Stimulated activated naive CD4-positive, alpha-beta T cell treated with Interleukin-2 at 50 U/mL for 16 hours (primary cell): ENCODE measurements around the gene ZNF398.
"Not testable (repeated sequence)": the region's sequence is repeated elsewhere in the genome, so short reads cannot be mapped to it uniquely, and the experiment has no call there.

Source experiments
- DNase-seq: peaks from one replicate; lab custom pipeline; 2025; lab: John Stamatoyannopoulos, UW

ZNF398 gene

GRCh38 chr7:149147072-149147751 is at the start of gene ZNF398:
ZNF398 (plus strand) TSS chr7:149147453; CDS start chr7:149147743, 290 bp downstream.
- DNase-seq = peak; percentile 71

- DNase-seq = no peak
Measured at GRCh38 chr7:149099058-149099457, 48.2 kb upstream of the ZNF398 start.

DNA sequence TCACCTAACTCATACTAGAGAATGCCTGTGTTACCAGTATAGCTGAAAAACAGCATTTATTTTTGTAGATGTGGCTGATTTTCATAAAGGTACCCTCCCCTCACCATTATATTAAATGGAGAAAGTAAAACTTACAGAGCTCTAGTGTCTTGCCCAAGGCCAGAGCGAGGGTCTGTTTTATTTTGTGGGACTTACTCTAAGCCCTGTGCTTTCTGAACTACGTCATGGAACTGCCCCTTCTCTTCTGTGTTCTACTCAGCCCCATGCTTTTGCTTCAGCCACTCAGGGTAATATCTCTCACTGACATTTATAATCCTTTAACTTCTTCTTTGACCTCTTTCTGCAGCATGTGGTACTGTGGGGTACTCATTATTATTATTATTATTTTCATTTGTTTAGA is 46.4 kb upstream of the ZNF398 start:
- DNase-seq = no peak

DNA sequence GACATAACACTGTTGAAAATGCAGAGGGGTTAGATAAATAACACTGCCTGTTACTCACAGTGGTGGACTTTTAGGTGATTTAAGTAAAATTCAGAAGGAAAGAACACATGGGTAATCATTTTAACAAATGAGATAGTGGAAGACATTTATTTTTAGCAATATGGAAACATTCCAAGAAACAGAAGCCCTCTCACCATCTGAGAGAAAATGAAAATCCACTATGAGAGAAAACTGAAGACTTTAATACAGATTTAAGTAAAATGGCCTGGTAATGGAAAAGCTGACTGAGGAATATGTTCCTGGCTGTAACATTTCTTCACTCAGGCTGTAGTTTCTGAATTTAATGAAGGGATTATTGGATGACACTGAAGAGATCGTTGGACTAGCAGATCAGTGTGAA is 44.6 kb upstream of the ZNF398 start:
- DNase-seq = no peak

DNA sequence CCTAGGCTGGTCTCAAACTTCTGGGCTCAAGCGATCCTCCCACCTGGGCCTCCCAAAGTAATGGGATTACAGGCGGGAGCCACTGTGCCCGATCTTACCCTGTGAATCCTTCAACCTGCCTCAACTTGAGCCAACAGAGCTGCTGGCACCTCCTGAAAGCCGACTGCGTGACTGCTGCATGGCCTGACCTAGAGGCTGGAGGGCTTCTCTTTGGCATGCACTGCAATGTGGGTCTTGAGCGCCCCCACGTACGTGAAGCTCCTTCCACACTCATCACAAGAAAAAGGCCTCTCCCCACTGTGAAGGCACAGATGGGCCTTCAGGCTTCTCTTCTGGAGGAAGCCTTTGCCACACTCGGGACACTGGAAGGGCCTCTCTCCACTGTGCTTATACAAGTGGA is 43.8 kb upstream of the ZNF398 start:
- no peak for DNase-seq

DNA sequence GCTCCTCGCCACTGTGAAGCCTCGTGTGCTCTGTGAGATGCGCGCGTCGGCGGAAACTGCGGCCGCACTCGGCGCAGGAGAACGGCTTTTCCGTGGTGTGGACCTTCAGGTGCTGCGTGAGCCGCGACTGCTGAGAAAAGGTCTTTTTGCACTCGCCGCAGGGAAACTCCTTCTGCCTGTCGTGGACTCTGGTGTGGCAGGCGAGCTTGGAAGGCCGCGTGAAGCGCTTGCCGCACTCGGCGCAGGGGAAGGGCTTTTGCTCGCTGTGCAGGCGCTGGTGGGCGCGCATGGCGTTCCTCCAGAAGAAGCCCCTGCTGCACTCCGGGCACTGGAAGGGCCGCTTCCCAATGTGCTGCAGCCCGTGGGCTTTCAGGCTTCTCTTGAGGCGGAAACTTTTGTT is 43.0 kb upstream of the ZNF398 start:
- DNase-seq = no peak

- DNase-seq = no peak
Measured at GRCh38 chr7:149104749-149105148, 42.5 kb upstream of the ZNF398 start.

GRCh38 chr7:149109969-149110368 is 37.3 kb upstream of the ZNF398 start:
- no peak for DNase-seq

DNA sequence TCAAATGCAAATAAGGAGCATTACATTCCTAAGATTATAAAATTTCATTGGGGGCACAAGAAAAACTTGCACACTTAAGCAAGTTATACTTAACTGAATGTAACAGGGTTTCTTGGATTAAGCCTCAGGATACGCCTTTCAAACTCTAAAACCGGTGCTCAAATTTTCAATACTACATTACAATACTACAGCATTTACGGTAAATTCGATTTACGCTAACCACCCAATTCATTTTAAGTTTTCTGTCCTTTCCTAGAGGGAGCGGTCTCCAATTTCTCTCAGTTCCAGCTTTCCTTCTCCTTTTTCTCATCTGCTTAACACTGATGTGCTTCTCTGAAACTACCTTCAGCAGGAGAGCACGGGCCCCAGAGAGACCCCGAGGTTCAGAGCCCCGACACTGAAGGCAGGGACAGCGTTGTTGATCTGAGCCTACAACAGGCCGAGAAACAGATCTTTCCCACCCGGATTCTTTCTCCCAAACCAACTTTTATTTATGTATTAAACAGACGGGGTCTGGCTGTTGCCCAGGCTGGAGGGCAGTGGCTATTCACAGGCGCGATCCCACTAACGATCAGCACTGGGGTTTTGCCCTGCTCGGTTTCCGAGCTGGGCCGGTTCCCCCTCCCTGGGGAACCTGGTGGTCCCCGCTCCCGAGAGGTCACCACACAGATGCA is 21.9 kb upstream of the ZNF398 start:
- DNase-seq = no peak

- DNase-seq = peak; percentile 90
Measured at GRCh38 chr7:149125863-149126661, 21.2 kb upstream of the ZNF398 start, which contains the start of gene ZNF425. ZNF425 (minus strand) TSS chr7:149126324; CDS start chr7:149126213, 111 bp downstream.

DNA sequence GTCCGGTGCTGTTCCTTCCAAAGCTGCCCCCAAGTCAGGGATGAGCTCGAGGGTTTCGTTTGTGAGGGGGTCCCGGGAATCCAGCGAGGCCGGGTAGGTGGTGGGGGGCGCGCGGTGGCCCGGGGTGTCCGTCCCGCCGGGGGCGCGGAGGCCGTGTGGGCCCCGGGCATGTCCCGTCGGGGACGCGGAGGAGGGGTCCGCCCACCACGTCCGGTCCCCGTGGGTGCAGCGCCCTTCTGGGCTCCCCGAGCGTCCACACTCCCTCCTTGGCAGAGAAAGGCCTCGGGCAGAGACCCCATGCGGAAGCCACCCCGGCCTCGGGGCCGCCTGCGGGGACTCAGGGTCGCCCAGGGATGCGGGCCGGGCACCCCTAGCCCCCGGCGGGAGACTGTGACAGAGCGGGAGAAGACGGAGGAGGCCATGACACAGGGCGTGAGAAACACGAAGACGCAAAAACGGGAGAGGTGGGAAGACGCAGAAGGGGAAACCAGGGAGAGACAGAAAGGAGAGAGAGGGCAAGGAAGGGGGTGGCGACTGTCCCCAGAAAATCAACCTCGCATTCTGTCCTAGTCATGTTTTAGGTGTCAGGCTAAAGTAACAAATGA is 20.5 kb upstream of the ZNF398 start:
- peak; percentile 69 for DNase-seq

GRCh38 chr7:149130572-149131198 is 16.6 kb upstream of the ZNF398 start:
- no peak for DNase-seq

- DNase-seq = no peak
Measured at GRCh38 chr7:149133028-149133710, 14.1 kb upstream of the ZNF398 start.

DNA sequence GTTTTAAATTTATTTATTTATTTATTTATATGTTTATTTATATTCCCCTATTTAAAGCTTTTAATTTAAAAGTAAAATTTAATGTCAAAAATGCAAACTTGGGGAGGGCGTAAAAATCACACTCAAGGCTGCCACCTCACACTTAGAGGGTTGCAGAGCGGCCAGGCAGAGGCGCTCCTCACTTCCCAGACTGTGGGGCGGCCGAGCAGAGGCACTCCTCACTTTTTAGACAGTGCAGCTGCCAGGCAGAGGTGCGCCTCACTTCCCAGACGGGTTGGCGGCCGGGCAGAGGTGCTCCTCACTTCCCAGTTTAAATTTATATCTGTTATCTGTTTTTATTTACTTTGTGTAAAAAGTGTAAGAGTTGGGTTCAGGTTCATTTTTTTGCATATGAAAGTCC is 11.1 kb upstream of the ZNF398 start:
- no peak for DNase-seq

GRCh38 chr7:149140831-149141230 is 6.4 kb upstream of the ZNF398 start:
- DNase-seq = no peak

GRCh38 chr7:149141893-149142292 is 5.4 kb upstream of the ZNF398 start:
- no peak for DNase-seq

DNA sequence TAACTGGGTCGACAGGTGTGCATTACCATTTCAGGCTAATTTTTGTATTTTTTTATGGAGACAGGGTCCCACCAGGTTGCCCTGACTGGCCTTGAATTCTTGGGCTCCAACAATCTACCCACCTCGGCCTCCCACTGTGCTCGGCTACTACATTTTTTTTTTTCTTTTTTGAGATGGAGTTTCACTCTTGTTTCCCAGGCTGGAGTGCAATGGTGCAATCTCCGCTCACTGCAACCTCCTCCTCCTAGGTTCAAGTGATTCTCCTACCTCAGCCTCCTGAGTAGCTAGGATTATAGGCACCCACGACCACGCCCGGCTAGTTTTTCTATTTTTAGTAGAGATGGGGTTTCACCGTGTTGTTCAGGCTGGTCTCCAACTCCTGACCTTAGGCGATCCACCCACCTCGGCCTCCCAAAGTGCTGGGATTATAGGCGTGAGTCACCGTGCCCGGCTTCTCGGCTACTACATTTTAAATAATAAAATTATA is 2.8 kb upstream of the ZNF398 start:
- not testable (repeated sequence) for DNase-seq

DNA sequence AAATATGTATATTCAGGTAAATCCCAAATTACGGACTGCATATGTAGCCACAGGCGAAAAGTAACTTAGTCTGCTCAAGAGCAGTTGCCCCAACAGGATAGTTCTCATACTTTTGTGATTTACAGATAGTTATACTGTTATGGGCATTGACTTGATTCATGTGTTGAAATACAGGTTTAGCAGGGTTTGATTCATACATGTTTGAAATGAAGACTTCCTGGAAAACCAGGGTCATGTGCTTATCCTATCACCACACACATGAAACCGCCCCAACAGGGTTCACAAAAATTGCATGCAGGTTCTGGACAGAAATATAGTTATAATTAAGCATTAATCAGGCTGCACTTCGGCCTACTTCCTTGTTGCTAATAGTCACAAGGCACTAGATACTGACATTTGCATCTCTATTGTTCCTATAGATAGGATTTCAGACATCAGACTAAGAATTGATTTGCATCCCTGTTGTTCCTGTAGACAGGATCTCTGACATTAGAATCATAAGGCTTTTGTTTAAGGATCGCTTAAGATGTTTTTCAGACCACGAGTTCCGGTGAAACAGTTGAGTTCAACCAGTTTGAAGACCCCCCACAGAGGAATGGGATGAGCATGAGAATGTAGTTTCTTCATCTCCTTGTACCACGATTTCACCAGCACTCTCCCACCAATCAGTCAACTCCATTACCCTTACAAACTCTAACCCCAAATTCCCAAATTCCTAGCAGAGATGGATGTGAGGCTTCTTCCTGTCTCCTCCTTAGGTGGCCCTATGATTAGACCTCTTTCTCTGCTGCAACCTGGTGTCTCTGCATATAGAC is 2.0 kb upstream of the ZNF398 start:
- no peak for DNase-seq

DNA sequence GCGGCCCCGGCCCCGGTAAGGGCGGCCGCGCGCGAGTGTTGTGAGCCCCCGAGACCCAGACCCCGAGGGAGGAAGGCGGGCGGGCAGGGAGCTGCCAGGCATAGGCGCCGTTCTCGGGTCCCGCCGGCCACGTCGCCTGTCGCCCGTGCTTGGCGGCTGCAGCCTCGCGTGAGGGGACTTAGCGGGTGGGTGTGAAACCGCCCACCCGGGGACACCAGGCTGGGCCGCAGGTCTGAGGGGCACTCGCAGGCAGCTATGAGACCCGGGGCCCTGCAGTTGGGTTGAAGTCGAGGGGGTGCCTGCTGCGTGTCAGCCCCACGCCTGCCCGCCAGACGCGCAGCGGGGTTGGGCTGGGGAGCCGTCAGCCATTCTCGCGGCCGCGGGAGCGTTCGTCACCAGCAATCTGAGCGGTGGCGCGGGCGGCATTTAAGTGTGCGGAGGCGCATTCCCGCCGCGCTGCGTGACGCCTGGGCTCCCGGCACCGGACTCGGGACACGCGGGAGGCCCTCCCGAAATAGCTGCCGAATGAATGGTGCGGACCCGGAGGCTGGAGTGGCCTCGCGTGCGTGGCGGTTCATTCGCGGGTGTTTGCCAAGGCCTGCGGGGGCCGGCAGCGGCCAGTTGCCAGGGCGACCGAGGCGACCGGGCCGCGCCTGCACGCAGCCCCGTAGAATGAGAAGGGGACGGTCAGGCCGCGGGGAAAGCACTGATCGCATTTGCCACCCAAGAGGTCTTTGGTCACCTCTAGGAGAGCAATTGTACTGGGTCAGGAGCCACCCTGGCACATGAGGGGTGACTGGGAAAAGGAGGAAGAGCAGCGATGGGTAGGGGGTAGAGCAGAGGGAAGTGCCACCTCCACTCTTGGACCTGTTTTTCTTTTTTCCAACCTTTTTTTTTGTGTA is 750 bp downstream of the ZNF398 start:
- peak; percentile 63 for DNase-seq
